Muscle of leg (tissue), 11 donors: Measurements from ENCODE around the gene PTGES2. TPM values are rescaled to one million over a fixed set of nuclear protein-coding genes. Genes with fewer than 3 reads are reported as not detected.
"Not testable (repeated sequence)": the region's sequence is repeated elsewhere in the genome, so short reads cannot be mapped to it uniquely, and the experiment has no call there.

Experiments used
- DNase-seq: peaks from one replicate; pipeline ENCODE4 v3.0.0; 2013
- H3K27ac ChIP-seq: one replicate; pipeline ENCODE4 v1.5.1; 2013; ENCODE audit warnings: mild to moderate bottlenecking, low read length, control low read depth
- H3K27me3 ChIP-seq: one replicate; pipeline ENCODE4 v1.6.1; 2013; ENCODE audit warnings: low read length; ENCODE audit not compliant: control insufficient read depth, insufficient read depth
- H3K36me3 ChIP-seq: one replicate; pipeline ENCODE4 v1.6.1; 2013; ENCODE audit warnings: low read length; ENCODE audit not compliant: control insufficient read depth, insufficient read depth
- H3K4me1 ChIP-seq: one replicate; pipeline ENCODE4 v1.6.1; 2013; ENCODE audit warnings: low read length; ENCODE audit not compliant: control insufficient read depth, insufficient read depth
- H3K4me3 ChIP-seq: one replicate; pipeline ENCODE4 v1.5.1; 2013; ENCODE audit warnings: low read length, control low read depth
- H3K9me3 ChIP-seq: replicated peaks from 2 replicates; pipeline ENCODE4 v1.6.1; 2013; ENCODE audit warnings: low read depth, low read length; ENCODE audit not compliant: control insufficient read depth
- WGBS: methylation state at CpG from one replicate; pipeline ENCODE4 v1.1.5; 2013; ENCODE audit warnings: missing lambda C conversion rate; ENCODE audit not compliant: insufficient coverage; 5-methylcytosine and 5-hydroxymethylcytosine counted together
- polyA plus RNA-seq, 8 donors: library from polyadenylated mRNA; unstranded; fragments of 120-200 nt; gene quantifications; one replicate each; pipeline versions ENCODE4 v1.2.1 to v1.2.3, GENCODE V29; 2013; ENCODE audit warnings: inconsistent platforms in 1 of 8, low replicate concordance in 1 of 8; ENCODE audit not compliant: insufficient read length in 8 of 8, insufficient read depth in 1 of 8
- total RNA-seq: library from RNA; stranded (reverse); fragments of 120-200 nt; gene quantifications from one replicate; pipeline ENCODE4 v1.2.4, GENCODE V29; 2013

Gene PTGES2
- total and polyA plus RNA-seq, 9 donors, result 30.1 to 45.3 (median 41.3) TPM

- Histone ChIP-seq H3K27ac (no peak overlapping the region), H3K27me3 (no peaks in the 10 kb centered on the region), H3K9me3 (no peaks in the 10 kb centered on the region), H3K4me1 (peaks cover 20% of the 10 kb centered on the region), H3K4me3 (no peak overlapping the region), H3K36me3 (peaks cover 40% of the 10 kb centered on the region)
- 64% methylated on average over 3 of the region's 3 CpGs for WGBS
- no peak for DNase-seq
These were observed 9.1 kb downstream of the PTGES2 start for GRCh38 chr9:128118472-128118857.

GRCh38 chr9:128117613-128118471 is 9.7 kb downstream of the PTGES2 start:
- 6% methylated on average over 24 of the region's 27 CpGs for WGBS
- Histone ChIP-seq H3K36me3 (peaks cover 42% of the 10 kb centered on the region), H3K9me3 (no peaks in the 10 kb centered on the region), H3K27ac (no peak overlapping the region), H3K4me3 (peak overlapping the region; percentile 24), H3K4me1 (peaks cover 20% of the 10 kb centered on the region), H3K27me3 (no peaks in the 10 kb centered on the region)
- peak; percentile 92 for DNase-seq

GRCh38 chr9:128116104-128117083 is 11.1 kb downstream of the PTGES2 start:
- 89% methylated on average over 9 of the region's 16 CpGs for WGBS
- H3K27me3 ChIP-seq, result no peaks in the 10 kb centered on the region
- DNase-seq, result no peak
- H3K27ac ChIP-seq, result no peak overlapping the region
- no peak overlapping the region for H3K4me3 ChIP-seq
- H3K4me1 ChIP-seq, result peaks cover 20% of the 10 kb centered on the region
- no peaks in the 10 kb centered on the region for H3K9me3 ChIP-seq
- H3K36me3 ChIP-seq, result peaks cover 32% of the 10 kb centered on the region

GRCh38 chr9:128115187-128116103 is 12.1 kb downstream of the PTGES2 start:
- H3K9me3 ChIP-seq, result no peaks in the 10 kb centered on the region
- no peak overlapping the region for H3K4me3 ChIP-seq
- peaks cover 23% of the 10 kb centered on the region for H3K36me3 ChIP-seq
- H3K27ac ChIP-seq, result no peak overlapping the region
- H3K27me3 ChIP-seq, result no peaks in the 10 kb centered on the region
- DNase-seq, result no peak
- 89% methylated on average over 22 of the region's 26 CpGs for WGBS
- H3K4me1 ChIP-seq, result peaks cover 27% of the 10 kb centered on the region

- Histone ChIP-seq H3K36me3 (peaks cover 18% of the 10 kb centered on the region), H3K4me1 (peaks cover 30% of the 10 kb centered on the region), H3K27me3 (no peaks in the 10 kb centered on the region), H3K27ac (no peak overlapping the region), H3K4me3 (no peak overlapping the region), H3K9me3 (no peaks in the 10 kb centered on the region)
- DNase-seq, result no peak
- 81% methylated on average over 27 of the region's 29 CpGs for WGBS
These were observed 13.0 kb downstream of the PTGES2 start for GRCh38 chr9:128114326-128115186.

GRCh38 chr9:128113526-128114325 is 13.8 kb downstream of the PTGES2 start:
- peaks cover 19% of the 10 kb centered on the region for H3K36me3 ChIP-seq
- no peak for DNase-seq
- WGBS, result 80% methylated on average over 5 of the region's 12 CpGs
- H3K9me3 ChIP-seq, result no peaks in the 10 kb centered on the region
- no peak overlapping the region for H3K27ac ChIP-seq
- no peaks in the 10 kb centered on the region for H3K27me3 ChIP-seq
- H3K4me1 ChIP-seq, result peaks cover 28% of the 10 kb centered on the region
- H3K4me3 ChIP-seq, result no peak overlapping the region

- WGBS, result 88% methylated on average over 5 of the region's 12 CpGs
- not testable (repeated sequence) for H3K27ac ChIP-seq, H3K27me3 ChIP-seq, H3K4me3 ChIP-seq, H3K9me3 ChIP-seq, DNase-seq
- Histone ChIP-seq H3K4me1 (peaks cover 36% of the 10 kb centered on the region), H3K36me3 (peaks cover 37% of the 10 kb centered on the region)
These were observed 15.8 kb downstream of the PTGES2 start for GRCh38 chr9:128111726-128112125.

GRCh38 chr9:128109050-128109709 is 18.3 kb downstream of the PTGES2 start:
- no peaks in the 10 kb centered on the region for H3K27me3 ChIP-seq
- H3K9me3 ChIP-seq, result no peaks in the 10 kb centered on the region
- peaks cover 49% of the 10 kb centered on the region for H3K36me3 ChIP-seq
- WGBS, result 61% methylated on average over 8 of the region's 20 CpGs
- H3K4me1 ChIP-seq, result peaks cover 46% of the 10 kb centered on the region
- no peak overlapping the region for H3K4me3 ChIP-seq
- no peak for DNase-seq
- peak overlapping the region; percentile 38 for H3K27ac ChIP-seq
